Activated T-cell treated with anti-CD3 and anti-CD28 coated beads, Interleukin-2, amount 50 U/mL, for 1 hour (primary cell): ENCODE measurements around the gene PSAT1.
"Not testable (repeated sequence)": the region's sequence is repeated elsewhere in the genome, so short reads cannot be mapped to it uniquely, and the experiment has no call there.

Source experiments
- DNase-seq: peaks from one replicate; pipeline ENCODE4 v3.0.0-alpha.2; 2020

PSAT1 gene

DNA sequence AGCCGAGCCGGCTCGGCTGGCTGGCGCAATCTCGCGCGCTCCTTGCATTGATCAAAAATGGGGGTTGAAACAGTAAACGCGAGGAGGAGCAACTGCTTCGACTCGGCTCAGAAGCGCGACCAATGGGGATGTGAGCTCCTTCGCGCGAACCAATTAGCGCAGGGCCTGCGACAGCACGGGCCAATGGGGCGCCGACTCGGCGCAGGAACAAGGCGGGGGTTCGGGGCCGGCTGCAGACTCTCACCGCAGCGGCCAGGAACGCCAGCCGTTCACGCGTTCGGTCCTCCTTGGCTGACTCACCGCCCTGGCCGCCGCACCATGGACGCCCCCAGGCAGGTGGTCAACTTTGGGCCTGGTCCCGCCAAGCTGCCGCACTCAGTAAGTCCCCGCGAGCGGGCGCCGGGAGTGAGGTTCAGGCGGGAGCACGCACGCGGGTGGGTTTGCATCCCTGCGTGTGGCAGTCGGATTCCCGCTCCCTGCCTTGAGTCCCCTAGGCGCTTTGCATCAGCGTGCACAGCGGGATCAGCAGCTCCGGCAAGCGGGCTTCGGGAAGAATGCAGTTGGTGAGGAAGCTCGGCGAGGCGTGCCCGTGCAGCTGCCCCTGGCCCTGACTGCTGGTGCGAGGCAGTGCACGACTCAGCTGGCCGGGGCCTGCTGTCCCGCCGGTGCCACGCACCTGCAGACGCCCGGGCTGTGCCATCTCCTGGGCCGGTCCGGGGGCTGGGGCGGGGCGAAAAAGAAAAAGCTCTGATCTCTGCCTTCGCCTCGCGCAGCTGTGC is at the start of gene PSAT1:
Gene PSAT1 (plus strand): TSS at position 233 of the 779 bp plus-strand sequence. CDS start 86 bp downstream, at position 319.
- DNase-seq, result peak; percentile 82

DNA sequence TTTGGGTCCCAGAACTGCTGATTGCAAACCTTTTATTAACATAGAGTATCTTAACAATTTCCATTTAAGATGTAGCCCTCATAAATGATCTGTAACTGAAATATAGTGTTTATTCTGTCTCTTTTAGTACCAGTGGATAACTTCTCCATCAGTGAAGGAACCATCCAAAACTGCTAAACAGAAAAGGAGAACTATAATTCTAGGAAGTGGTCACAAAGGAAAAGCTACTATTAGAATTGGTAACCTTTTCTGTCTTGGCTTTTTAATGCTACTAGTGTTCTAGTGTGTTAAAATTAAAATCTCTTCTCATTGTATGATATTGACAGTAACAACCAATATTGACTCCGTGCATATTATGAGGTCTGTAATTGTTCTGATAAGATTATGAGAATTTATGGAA is 48.3 kb upstream of the PSAT1 start:
- DNase-seq, result no peak

DNA sequence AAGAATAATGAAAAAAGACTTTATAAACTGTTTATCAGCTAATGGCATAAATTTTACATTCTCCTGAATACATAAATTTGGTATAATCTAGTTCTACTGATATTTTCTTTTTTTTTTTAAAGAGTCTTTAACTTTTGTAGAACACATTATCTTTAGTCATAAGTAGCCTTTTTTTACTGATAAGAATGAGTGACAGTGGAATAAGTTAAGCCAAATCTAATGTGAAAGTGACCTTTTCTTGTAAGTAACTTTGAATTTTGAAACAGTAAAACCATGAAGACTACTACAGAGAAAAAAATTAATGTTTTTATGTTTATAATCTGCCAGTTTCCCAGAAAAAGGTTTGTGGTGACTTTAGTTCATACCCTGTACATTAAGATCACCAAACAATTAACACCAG is 47.4 kb upstream of the PSAT1 start:
- no peak for DNase-seq

DNA sequence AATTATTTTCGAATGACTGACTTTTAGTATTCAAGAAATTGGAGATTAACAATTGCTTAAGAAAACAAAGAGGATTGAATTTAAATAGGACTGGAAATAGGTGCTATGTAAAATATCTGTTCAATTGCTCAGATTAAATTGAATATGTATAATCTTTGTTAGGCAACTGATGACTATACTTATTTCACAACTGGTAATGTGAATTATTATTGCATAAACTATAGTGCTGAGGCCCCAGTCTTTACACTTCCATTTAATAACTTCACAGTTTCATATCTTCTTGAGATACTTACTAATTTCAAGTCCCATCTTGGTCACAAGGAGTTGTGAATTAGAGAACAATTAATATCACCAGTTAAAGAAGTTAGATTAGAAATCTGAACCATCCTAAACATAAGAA is 44.3 kb upstream of the PSAT1 start:
- no peak for DNase-seq

DNA sequence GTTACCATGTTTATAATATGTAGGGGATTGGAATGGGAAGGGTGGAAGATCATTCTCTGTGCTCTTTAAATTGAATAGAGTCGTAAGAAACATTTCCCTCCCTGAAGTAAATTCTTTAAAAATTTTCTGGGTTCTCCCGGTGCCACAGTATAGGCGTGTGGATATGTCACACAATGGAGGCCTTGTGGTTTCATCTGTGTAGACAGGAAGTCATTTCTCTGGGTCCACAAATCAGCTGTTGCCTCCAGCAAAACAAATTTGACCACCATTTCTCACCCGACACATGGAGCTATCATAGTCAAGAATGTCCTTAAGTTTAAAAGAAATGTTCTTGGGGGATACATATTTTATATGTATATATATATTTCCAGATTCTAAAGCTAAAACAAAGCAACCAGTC is 43.6 kb upstream of the PSAT1 start:
- no peak for DNase-seq

DNA sequence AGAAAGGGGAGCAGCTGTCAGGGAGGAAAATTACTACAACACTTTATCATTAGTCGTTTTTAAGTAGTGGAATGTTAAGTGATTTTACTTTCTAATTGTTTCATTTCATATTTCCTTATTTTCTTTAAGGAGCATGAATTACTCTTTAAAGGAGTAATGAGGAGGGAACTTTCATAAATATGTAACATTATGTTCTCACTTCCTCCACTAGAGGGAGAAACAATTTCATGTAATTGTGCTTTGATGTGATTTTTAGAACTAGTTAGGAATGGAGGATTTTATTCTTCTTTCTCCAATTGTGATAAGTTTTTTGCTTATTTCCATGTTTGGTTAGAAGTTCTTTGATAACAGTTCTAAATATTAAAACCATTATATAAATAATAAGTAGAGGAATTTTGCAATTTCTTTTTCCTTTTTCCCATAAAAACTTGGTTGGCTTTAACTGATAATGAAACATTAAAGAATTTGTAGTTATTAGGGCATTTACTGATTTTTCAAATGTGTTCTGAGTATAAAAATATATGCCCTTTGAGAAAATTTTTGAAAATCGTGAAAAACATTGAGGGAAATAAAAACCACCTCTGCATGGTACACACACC is 35.4 kb upstream of the PSAT1 start:
- no peak for DNase-seq

DNA sequence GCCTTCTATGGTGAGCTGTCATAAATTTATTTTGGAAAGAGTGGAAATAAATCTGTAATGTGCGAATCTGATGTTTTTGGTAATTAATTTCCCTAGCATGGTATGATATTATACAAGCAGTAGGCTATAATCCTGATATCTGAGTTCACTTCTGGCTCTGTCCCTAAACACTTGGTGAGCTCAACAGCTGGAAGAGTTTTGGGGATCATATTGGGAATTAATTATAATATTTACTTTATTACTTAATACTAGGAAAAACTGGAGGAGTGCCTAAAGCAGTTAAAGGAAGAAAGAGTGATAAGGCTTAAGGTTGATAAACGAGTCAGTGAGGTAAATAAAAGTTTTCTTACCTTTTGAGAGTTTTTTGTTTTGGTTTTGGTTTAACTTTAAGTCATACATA is 34.3 kb upstream of the PSAT1 start:
- DNase-seq, result no peak

DNA sequence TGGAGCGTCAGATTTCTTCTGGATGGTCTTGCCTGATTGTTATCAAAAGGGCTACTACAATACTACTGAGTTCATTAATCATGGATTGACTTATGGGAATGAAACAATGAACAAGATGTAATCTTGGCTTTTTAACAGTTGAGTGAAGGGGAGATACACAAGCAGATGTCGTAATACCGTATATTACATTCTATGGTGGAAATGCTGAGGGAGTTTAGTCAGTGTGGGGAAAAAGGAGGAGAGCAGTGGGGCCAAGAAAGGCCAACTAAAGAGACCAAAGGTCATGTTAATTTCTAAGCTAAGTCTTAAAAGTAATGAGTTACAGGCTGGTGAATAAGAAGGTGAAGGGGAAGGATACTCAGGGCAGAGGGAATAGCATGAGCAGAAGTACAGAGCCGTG is 29.0 kb upstream of the PSAT1 start:
- no peak for DNase-seq

DNA sequence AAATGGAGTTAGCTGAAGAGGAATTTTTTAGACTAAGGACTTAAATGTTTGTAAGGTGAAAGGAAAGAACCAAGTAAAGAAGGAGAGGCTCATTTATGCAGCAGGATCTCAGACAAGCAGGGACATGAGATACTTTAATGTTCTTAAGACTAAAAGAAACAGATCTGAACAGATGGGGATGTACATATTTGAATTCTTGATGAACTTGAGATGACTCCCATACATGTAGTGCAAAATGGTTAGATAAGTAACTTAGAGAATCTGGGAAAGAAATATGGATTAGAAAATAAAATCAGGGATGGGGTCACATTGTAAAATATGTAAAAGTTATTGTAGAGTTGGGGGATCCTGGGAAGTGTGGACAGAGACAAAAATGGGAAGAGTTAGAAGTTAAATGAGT is 27.1 kb upstream of the PSAT1 start:
- DNase-seq, result no peak

DNA sequence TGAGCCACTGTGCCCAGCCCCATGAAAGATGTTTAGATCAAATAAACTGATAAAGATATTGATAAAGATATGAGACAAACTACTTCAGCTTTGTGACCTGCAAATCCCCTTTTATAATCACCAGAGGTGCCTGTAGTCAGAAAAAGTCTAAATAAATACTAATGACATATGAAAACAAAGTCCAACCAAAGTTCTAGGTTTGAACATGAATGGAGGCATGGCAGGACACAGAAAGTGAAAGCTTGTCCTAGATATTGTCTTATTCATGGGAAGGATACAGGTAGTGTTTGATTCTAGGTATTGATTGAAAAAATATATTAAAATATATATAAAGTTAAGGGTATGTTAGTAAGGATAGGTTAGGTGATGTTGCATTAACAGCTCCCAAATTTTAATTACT is 24.6 kb upstream of the PSAT1 start:
- DNase-seq, result no peak

DNA sequence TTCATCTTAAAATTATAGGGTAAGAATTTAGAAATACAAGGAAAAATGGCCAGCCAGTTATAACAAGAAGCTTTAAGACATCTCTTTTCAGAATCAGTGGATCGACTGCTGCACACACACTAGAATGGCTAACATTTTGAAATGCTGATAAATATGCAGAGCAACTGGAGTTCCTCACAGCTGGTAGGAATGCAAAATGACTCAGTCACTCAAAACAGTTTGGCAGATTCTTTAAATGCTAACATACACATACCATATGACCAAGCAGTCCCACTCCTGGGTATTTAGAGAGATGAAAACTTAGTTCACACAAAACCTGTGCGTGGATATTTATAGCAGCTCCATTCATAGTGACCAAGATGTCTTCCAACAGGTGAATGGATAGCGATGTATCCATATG is 23.2 kb upstream of the PSAT1 start:
- no peak for DNase-seq

DNA sequence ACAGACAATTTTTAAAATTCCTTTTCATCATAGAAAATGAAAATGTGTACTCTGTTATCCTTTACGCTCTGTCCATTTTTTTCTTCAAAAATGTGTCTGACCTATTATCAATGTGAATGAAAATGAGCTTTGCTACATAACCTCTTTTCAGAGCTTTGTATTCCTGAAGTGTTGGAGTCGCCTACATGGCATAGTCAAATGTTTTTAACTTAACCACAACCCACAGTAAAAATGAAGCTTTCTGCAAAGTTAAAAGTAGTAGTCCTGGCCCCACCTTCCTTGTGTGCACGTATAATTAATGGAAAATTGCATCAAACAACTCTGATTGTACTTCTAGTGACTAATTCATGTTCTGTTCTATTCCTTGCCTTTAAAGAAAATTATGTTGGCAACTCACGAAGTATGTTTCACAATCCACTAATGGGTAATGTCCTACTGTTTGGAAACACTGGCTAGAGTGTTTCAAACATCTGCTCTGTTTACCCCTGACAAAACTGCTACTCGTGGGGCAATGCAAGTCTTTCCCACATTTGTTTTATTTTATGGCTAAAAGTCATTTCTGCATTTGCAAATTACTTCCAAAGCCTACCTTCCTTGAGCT is 18.6 kb upstream of the PSAT1 start:
- no peak for DNase-seq

DNA sequence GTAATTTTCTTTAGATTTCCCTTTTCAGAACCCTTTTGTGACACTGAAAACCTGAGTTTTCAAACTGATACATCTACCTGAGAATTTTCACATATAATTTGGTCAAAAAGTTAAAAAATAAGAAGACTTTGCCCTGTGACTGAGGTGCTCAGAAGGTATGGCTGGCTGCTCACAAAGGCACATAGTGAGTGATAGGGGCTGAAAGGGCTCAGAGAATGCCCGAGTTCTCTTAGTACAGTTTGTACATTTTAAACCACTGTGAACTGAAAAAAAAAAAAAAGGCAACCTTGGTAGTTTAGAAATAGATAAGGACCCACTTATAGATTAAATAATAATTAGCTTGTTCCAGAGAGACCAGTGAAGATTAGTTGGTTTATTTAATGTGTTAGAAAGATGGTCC is 18.1 kb upstream of the PSAT1 start:
- DNase-seq, result no peak

DNA sequence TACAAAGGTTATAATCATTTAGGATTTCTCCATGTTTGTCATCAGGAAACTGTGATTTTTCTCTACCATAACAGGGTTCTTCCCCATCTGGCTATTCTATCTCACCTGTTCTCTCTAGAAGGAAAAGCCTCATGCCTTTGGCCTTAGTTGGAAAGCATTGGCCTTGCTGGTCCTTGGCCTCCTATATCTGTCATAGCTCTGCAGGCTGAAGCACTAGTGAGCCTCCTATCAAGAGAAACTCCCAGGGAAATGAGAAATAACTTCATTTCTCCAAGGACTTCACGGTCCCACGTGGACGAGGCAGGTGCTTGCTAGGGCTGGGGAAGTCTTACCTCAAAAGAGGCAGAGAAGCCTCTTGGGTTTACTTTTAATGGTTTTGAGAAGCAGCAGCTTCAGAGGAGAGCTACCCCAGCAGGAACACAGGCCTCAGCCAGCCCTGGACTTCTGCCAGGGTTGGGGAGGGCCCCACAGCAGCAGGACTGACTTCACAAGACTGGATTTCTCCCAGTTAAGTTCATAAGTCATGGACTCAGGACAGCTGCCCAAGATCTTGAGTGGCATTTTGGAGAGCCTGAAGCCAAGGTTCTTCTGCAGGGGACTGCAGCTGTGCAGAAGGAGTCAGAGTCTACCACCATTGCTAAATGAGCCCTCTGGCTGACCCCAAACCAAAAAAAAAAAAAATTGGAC is 15.8 kb upstream of the PSAT1 start:
- no peak for DNase-seq

DNA sequence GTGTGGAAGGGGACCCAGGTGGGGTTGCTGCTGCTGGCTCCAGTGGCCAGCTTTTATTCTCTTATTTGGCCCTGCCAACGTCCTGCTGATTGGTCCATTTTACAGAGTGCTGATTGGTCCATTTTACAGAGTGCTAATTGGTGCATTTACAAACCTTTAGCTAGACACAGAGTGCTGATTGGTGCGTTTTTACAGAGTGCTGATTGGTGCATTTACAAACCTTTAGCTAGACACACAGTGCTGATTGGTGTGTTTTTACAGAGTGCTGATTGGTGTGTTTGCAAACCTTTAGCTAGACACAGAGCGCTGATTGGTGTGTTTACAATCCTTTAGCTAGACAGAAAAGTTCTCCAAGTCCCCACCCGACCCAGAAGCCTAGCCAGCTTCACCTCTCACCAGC is 12.7 kb upstream of the PSAT1 start:
- not testable (repeated sequence) for DNase-seq

DNA sequence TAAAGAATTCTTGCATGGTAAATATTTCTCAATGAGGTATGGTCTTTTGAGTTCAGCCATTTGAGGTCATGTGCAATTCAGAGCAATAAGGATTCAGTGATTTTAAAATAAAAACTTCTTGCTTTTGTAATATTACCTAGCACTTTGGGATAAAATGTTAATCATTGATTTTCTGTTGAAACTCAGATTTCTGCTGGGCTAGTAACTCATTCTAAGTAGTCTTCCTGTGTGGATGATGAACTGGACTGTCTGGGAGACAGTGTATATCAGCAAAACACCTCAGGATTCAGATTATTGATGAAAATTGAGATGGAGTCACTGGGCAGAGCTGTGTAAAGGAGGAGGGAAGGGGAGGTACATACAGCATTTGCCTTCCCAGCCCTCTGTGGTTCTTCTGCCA is 10.8 kb upstream of the PSAT1 start:
- DNase-seq, result no peak

DNA sequence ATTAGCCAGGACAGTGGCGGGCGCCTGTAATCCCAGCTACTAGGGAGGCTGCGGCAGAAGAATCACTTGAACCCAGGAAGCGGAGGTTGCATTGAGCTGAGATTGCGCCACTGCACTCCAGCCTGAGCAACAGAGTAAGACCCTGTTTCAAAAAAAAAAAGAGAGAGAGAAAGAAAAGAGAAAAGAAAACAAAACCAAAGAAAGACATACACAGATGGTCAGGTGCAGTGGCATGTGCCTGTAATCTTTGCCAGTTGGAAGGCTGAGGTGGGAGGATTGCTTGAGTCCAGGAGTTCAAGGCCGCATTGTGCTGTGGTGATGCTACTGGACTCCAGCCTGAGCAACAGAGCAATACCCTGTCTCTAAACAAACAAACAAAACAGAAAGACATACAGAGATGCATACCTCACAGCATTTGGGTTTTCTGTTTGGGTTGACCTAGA is 10.0 kb upstream of the PSAT1 start:
- no peak for DNase-seq

DNA sequence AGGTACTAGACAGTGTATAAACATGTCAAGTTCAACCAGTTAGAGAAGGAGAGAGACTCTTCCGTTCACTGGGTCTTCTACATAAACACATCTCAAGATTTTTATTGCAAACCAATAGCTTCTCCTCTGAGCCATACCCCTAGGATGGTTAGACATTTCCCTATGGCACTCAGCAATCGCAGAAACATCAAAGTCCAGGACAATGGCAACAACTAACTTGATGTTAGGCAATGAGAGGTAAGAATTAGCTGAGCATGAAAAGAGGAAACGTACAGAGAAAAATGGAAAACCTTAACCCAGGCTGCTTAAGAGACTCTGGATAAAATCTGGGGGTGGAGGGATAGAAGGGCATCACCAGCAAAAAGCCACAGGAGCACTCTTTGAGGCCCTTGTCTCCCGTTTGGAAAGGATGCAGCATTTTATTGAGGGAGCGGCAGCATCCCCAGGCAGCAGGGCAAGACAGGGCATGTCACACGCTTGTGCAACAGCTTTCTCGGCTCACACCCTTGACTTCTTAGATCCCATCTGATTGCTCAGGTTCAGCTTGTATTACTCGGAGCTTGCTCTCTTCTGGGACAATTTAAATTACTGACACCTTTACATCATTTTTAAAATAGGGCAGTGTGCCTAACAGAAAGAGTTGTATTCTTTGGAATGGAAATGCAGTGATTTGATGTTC is 8.6 kb upstream of the PSAT1 start:
- DNase-seq, result no peak

DNA sequence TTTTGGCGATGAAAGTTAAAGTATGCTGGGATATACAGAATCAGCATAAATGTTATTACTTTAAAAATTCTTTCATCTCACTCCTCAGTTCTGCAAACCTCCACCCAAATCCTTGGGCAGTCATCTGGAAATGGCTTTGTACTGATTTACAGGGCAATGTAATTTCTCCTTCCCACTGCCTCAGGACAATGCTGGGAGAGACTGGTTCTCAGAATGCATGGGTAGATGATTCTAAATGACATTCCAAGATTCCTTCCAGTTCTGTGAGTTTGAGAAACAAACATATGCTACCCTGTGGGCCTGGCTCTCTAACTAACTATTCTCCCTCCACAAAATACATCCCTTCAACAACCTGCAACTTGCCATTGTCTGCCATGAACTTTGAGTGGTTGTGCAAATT is 7.5 kb upstream of the PSAT1 start:
- DNase-seq, result no peak

DNA sequence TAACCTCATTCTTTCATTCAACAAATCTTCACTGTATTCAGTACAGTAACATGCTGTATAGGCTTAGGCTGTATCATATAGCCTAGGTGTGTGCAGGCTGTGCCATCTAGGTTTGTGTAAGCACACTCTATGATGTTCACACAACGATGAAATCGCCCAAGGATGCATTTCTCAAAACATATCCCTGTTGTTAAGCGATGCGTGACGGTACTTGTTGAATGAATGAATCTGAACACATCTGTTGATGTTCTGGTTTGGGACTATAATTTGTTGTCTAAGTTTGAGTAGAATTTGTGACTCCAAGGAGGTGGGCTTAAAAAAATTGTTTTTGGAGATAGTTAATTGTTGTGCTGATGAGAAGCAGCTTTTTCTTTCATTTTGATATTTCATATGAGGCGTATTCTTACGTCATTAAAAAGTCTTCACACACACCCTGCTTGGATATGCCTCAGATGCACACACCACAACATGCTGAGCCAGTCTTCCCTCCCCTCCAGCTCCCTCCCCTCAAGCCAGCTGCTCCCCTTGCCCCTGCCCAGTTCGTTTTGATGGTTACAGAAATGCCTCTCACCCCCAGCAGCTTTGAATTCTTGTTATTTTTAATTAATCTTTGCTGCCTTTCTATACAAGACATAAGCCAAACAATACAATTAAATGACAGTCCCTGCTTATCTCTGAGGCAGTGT is 5.5 kb upstream of the PSAT1 start:
- DNase-seq, result no peak

DNA sequence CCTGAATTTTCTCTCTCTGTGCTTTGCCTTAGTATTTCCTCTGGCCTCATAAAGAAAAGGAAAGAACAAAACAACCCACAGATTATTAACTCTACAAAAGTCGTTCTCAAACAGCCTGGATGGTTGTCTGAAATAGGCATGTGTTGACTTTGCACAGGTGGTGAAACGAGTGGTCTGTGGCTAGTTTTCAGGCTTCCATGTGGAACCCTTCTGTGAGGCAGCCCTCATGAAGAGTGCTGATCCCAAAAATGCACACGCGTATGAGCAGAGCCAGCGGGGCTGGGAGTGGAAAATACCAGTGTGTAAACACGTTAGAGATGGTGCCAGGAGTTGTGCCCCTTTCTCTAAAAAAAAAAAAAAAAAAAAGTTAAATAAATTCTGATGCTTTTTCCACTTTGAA is 4.9 kb upstream of the PSAT1 start:
- DNase-seq, result no peak

DNA sequence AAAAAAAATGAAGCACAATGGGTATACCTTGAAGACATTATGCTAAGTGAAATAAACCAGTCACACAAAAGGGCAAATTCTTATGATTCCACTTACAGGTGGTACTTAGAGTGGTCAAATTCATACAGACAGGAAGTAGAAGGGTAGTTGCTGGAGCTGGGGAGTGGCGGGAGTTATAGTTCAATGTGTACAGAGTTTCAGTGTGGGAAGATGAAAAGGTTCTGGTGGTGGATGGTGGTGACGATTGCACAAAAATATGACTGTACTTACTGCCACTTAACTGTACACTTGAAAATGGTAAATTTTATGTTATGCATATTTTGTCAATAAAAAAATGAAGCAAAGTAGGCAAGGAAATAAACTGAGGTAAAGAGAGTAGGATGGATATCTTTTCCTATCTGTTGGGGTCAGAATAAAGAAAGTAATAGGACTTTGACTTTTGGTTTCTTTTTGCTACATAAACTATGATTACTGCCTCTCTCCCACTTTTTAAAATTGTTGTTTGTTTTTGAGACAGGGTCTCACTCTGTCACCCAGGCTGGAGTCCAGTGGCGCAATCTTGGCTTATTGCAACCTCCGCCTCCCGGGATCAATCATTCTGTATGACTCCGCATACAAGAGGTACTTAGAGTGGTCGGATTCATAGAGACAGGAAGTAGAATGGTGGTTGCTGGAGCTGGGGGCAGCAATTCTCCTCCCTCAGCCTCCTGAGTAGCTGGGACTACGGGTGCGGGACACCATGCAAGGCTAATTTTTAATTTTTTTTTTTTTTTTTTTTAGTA is 4.0 kb upstream of the PSAT1 start:
- DNase-seq, result no peak
